ENCODE data around the gene TXNDC2.
"Not testable (repeated sequence)": the region's sequence is repeated elsewhere in the genome, so short reads cannot be mapped to it uniquely, and the experiment has no call there.

Gene TXNDC2

DNA sequence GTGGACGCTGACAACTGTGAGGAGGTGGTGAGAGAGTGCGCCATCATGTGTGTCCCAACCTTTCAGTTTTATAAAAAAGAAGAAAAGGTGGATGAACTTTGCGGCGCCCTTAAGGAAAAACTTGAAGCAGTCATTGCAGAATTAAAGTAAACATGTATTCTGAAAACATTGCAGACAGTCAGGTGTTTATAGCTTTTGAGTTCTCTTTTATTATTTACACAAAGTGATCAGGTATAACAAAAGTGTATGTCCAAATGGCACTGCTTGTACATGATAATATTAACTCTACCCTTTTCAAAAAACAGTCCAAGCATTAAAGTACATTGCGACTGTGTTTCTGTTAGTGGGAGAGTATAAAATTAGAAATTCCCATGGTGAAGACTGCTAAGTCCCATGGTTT lies 2.2 kb downstream of the TXNDC2 start:
- Histone ChIP-seq H3K36me3 (ENCODE audit: insufficient read depth, low read length) (no peaks in the 10 kb centered on the region), H3K4me1 (ENCODE audit: insufficient read depth, low read length, poor library complexity, severe bottlenecking) (no peaks in the 10 kb centered on the region), H3K4me2 (ENCODE audit: low read depth, low read length, poor library complexity, severe bottlenecking) (no peak overlapping the region), H3K9me2 (replicated peaks; ENCODE audit: low read depth, low read length) (no peaks in the 10 kb centered on the region), H3K9me3 (ENCODE audit: insufficient read depth, low read depth, low read length) (no peaks in the 10 kb centered on the region), H3K27me3 (ENCODE audit: insufficient read depth, low read length, poor library complexity, severe bottlenecking) (no peaks in the 10 kb centered on the region), H3F3A (ENCODE audit: low read depth) (no peaks in the 10 kb centered on the region), H3K9ac (ENCODE audit: low read depth, low read length, poor library complexity, severe bottlenecking) (no peak overlapping the region), H2AFZ (ENCODE audit: low read length) (no peak overlapping the region), H4K20me1 (ENCODE audit: insufficient read depth, low read length, poor library complexity, severe bottlenecking) (no peaks in the 10 kb centered on the region), H3K4me3 (ENCODE audit: low read length, poor library complexity, severe bottlenecking) (no peak overlapping the region), H3K79me2 (ENCODE audit: insufficient read depth, low read length) (no peaks in the 10 kb centered on the region)
- TF ChIP-seq EZH2phosphoT487 (IDR thresholded peaks at IDR 0.05; ENCODE audit: borderline replicate concordance): no peak
- TF ChIP-seq, protein P1, sequence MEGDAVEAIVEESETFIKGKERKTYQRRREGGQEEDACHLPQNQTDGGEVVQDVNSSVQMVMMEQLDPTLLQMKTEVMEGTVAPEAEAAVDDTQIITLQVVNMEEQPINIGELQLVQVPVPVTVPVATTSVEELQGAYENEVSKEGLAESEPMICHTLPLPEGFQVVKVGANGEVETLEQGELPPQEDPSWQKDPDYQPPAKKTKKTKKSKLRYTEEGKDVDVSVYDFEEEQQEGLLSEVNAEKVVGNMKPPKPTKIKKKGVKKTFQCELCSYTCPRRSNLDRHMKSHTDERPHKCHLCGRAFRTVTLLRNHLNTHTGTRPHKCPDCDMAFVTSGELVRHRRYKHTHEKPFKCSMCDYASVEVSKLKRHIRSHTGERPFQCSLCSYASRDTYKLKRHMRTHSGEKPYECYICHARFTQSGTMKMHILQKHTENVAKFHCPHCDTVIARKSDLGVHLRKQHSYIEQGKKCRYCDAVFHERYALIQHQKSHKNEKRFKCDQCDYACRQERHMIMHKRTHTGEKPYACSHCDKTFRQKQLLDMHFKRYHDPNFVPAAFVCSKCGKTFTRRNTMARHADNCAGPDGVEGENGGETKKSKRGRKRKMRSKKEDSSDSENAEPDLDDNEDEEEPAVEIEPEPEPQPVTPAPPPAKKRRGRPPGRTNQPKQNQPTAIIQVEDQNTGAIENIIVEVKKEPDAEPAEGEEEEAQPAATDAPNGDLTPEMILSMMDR (conservative IDR thresholded peaks at IDR 0.05; ENCODE audit: low read length): no peak

DNA sequence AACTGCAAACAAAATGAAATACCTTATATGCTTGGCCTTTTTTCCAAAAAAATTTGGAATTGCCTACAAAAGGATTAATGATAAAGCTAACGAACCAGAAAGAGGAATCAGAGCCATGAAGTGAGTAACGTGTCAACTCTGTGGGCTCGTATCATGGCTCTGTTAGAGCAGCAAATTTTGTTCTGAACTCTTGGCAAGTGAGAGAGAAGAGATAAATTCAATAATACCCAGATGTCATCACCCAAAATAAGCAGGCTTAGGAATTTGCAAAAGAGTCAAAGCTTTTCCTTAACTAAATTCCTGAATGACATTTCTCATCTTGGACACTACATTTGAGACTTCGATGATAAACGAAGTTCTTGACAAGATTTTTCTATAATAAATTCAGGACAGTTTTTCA lies 4.4 kb downstream of the TXNDC2 start:
- no peaks in the 10 kb centered on the region for H3K4me1 ChIP-seq (ENCODE audit: insufficient read depth, low read length, poor library complexity, severe bottlenecking)
- no peaks in the 10 kb centered on the region for H3K79me2 ChIP-seq (ENCODE audit: insufficient read depth, low read length)
- no peak overlapping the region for H3K9ac ChIP-seq (ENCODE audit: low read depth, low read length, poor library complexity, severe bottlenecking)
- no peak overlapping the region for H3K4me2 ChIP-seq (ENCODE audit: low read depth, low read length, poor library complexity, severe bottlenecking)
- H3K9me2 ChIP-seq (replicated peaks; ENCODE audit: low read depth, low read length): no peaks in the 10 kb centered on the region
- H3K9me3 ChIP-seq (ENCODE audit: insufficient read depth, low read depth, low read length): no peaks in the 10 kb centered on the region
- H3K4me3 ChIP-seq (ENCODE audit: low read length, poor library complexity, severe bottlenecking): no peak overlapping the region
- TF ChIP-seq, protein P1 (conservative IDR thresholded peaks at IDR 0.05; ENCODE audit: low read length): no peak
- TF ChIP-seq EZH2phosphoT487 (IDR thresholded peaks at IDR 0.05; ENCODE audit: borderline replicate concordance): no peak
- H3K27me3 ChIP-seq (ENCODE audit: insufficient read depth, low read length, poor library complexity, severe bottlenecking): no peaks in the 10 kb centered on the region
- H4K20me1 ChIP-seq (ENCODE audit: insufficient read depth, low read length, poor library complexity, severe bottlenecking): no peaks in the 10 kb centered on the region
- H3K36me3 ChIP-seq (ENCODE audit: insufficient read depth, low read length): no peaks in the 10 kb centered on the region
- H3F3A ChIP-seq (ENCODE audit: low read depth): no peaks in the 10 kb centered on the region
- no peak overlapping the region for H2AFZ ChIP-seq (ENCODE audit: low read length)

DNA sequence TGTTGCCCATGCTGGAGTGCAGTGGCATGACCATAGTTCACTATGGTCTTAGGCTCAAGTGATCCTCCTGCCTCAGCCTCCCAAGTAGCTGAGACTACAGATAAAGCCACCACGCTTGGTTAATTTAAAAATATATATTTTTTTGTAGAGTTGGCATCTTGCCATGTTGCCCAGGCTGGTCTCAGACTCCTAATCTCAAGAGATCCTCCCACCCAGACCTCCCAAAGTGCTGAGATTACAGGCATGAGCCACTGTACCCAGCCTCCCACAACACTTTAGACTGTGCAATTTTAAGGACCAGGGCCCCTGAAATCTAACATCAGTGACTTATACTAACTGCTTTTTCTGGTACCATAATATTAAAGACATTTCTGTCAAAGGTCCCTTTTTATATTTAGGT lies 5.2 kb downstream of the TXNDC2 start:
- Histone ChIP-seq H3F3A (ENCODE audit: low read depth) (no peaks in the 10 kb centered on the region), H4K20me1 (ENCODE audit: insufficient read depth, low read length, poor library complexity, severe bottlenecking) (no peaks in the 10 kb centered on the region), H3K36me3 (ENCODE audit: insufficient read depth, low read length) (no peaks in the 10 kb centered on the region), H3K79me2 (ENCODE audit: insufficient read depth, low read length) (no peaks in the 10 kb centered on the region), H3K9me3 (ENCODE audit: insufficient read depth, low read depth, low read length) (no peaks in the 10 kb centered on the region), H3K4me2 (ENCODE audit: low read depth, low read length, poor library complexity, severe bottlenecking) (no peak overlapping the region), H3K9me2 (replicated peaks; ENCODE audit: low read depth, low read length) (no peaks in the 10 kb centered on the region), H3K9ac (ENCODE audit: low read depth, low read length, poor library complexity, severe bottlenecking) (no peak overlapping the region), H3K27me3 (ENCODE audit: insufficient read depth, low read length, poor library complexity, severe bottlenecking) (no peaks in the 10 kb centered on the region), H3K4me3 (ENCODE audit: low read length, poor library complexity, severe bottlenecking) (no peak overlapping the region), H3K4me1 (ENCODE audit: insufficient read depth, low read length, poor library complexity, severe bottlenecking) (no peaks in the 10 kb centered on the region), H2AFZ (ENCODE audit: low read length) (no peak overlapping the region)
- TF ChIP-seq, protein P1 (conservative IDR thresholded peaks at IDR 0.05; ENCODE audit: low read length): no peak
- no peak for TF ChIP-seq EZH2phosphoT487 (IDR thresholded peaks at IDR 0.05; ENCODE audit: borderline replicate concordance)

DNA sequence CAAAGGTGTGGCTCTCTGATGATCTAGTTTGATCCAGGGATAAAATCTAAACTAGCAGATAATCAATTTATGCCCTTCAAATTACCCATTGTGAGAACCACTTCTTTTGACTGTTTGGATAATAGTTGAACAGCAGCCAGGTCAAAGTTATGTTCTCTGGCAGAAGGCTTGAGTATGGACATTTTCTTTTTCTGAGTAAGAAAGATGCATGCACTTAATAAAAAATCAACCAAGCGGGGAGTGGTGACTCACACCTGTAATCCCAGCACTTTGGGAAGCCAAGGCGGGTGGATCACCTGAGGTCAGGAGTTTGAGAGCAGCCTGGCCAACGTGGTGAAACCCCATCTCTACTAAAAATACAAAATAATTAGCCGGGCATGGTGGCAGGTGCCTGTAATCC lies 5.7 kb downstream of the TXNDC2 start:
- H2AFZ ChIP-seq (ENCODE audit: low read length); H3K79me2 ChIP-seq (ENCODE audit: insufficient read depth, low read length); H3K9ac ChIP-seq (ENCODE audit: low read depth, low read length, poor library complexity, severe bottlenecking); H3K9me2 ChIP-seq (replicated peaks; ENCODE audit: low read depth, low read length); H3F3A ChIP-seq (ENCODE audit: low read depth); H3K9me3 ChIP-seq (ENCODE audit: insufficient read depth, low read depth, low read length); H3K4me1 ChIP-seq (ENCODE audit: insufficient read depth, low read length, poor library complexity, severe bottlenecking); H3K36me3 ChIP-seq (ENCODE audit: insufficient read depth, low read length); H3K27me3 ChIP-seq (ENCODE audit: insufficient read depth, low read length, poor library complexity, severe bottlenecking); H3K4me3 ChIP-seq (ENCODE audit: low read length, poor library complexity, severe bottlenecking); H3K4me2 ChIP-seq (ENCODE audit: low read depth, low read length, poor library complexity, severe bottlenecking); H4K20me1 ChIP-seq (ENCODE audit: insufficient read depth, low read length, poor library complexity, severe bottlenecking): not testable (repeated sequence)
